ENCODE measurements around the gene CSNK1D. TPM values are rescaled to one million over a fixed set of nuclear protein-coding genes. Genes with fewer than 3 reads are reported as not detected.

The CSNK1D gene
- total and polyA plus RNA-seq, 8 donors: 47.1 to 107 (median 66.0) TPM

DNA sequence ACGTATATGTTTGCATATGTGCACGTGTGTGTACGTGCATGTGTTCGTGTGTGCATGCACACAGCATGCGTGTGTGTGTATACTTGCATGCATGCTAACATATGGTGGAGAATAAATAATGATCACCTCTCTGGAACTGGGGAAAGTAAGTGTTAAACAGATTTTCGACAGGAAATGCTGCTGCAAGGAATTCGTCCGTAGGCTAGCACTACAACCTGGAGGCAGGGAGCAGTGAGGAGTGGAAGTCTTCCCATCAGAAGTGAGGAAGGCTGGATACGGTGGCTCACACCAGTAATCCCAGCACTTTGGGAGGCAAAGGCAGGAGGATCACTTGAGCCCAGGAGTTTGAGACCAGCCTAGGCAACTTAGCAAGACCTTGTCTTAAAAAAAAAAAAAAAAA, 4.8 kb upstream of the CSNK1D start:
- peak overlapping the region in 2 of 4 donors; percentile 39 to 46 for H3K27ac ChIP-seq
- H3K27me3 ChIP-seq: no peaks in the 10 kb centered on the region
- FAIRE-seq (no peak), ATAC-seq (no peak), DNase-seq (peak in 1 of 6 donors; percentile 3)
- H3K36me3 ChIP-seq: no peaks in the 10 kb centered on the region
- H3K4me3 ChIP-seq: no peak overlapping the region
- peaks cover 12 to 35% (median 15%) of the 10 kb centered on the region in 3 donors for H3K4me1 ChIP-seq
- TF ChIP-seq, protein P1, sequence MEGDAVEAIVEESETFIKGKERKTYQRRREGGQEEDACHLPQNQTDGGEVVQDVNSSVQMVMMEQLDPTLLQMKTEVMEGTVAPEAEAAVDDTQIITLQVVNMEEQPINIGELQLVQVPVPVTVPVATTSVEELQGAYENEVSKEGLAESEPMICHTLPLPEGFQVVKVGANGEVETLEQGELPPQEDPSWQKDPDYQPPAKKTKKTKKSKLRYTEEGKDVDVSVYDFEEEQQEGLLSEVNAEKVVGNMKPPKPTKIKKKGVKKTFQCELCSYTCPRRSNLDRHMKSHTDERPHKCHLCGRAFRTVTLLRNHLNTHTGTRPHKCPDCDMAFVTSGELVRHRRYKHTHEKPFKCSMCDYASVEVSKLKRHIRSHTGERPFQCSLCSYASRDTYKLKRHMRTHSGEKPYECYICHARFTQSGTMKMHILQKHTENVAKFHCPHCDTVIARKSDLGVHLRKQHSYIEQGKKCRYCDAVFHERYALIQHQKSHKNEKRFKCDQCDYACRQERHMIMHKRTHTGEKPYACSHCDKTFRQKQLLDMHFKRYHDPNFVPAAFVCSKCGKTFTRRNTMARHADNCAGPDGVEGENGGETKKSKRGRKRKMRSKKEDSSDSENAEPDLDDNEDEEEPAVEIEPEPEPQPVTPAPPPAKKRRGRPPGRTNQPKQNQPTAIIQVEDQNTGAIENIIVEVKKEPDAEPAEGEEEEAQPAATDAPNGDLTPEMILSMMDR (IDR thresholded peaks at IDR 0.05): no peak
- 72 to 74% methylated on average over 9 of the region's 9 CpGs for WGBS, 2 donors
- intact Hi-C loops (cut with DNase I): no loop called here
- no peaks in the 10 kb centered on the region for H3K9me3 ChIP-seq

DNA sequence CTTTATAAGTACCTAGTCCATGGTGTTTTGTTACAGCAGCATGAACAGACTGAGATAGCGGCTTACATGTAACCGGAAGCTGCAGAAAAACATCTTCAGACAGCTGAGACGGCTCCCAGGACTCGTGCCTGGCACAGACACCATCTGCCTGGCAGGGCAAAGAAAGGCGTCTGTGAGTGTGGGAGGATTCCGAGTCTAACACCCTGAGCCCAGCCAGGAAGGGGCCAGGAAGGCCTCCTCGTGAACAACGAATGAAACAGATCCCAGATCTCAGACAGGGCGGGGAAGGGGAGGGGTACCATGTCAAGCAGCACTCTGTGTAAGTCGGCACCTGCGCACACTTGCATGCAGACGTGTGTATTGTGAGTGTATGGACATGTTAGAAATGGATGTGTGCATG, 4.4 kb upstream of the CSNK1D start:
- no peaks in the 10 kb centered on the region for H3K36me3 ChIP-seq
- ATAC-seq (no peak), FAIRE-seq (no peak), DNase-seq (peak in 1 of 6 donors; percentile 24)
- H3K4me1 ChIP-seq: peaks cover 12 to 35% (median 15%) of the 10 kb centered on the region in 3 donors
- intact Hi-C loops (cut with DNase I): no loop called here
- no peaks in the 10 kb centered on the region for H3K27me3 ChIP-seq
- no peak overlapping the region for H3K4me3 ChIP-seq
- H3K9me3 ChIP-seq: no peaks in the 10 kb centered on the region
- H3K27ac ChIP-seq: no peak overlapping the region
- 59 to 67% methylated on average over 12 of the region's 12 CpGs for WGBS, 2 donors
- TF ChIP-seq, protein P1 (IDR thresholded peaks at IDR 0.05): no peak

DNA sequence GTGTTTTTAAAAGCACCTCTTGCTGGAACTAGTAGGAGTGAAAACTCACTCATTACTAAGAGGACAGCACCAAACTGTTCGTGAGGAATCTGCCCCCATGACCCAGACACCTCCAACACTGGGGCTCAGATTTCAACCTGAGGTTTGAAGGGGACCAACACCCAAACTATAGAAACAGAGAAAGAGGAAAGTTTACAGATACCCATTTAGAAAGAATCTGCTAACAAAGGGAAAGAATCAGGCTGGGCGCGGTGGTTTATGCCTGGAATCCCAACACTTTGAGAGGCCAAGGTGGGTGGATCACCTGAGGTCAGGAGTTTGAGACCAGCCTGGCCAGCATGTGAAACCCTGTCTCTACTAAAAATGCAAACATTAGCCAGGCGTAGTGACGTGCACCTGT, 3.4 kb upstream of the CSNK1D start:
- DNase-seq (no peak), ATAC-seq (no peak), FAIRE-seq (no peak)
- no peak overlapping the region for H3K27ac ChIP-seq
- no peaks in the 10 kb centered on the region for H3K27me3 ChIP-seq
- H3K36me3 ChIP-seq: no peaks in the 10 kb centered on the region
- no peaks in the 10 kb centered on the region for H3K9me3 ChIP-seq
- no peak overlapping the region for H3K4me3 ChIP-seq
- 84 to 89% methylated on average over 5 of the region's 5 CpGs for WGBS, 2 donors
- TF ChIP-seq, protein P1 (IDR thresholded peaks at IDR 0.05): no peak
- H3K4me1 ChIP-seq: peaks cover 10 to 31% (median 12%) of the 10 kb centered on the region in 3 donors
- intact Hi-C loops (cut with DNase I): no loop called here

DNA sequence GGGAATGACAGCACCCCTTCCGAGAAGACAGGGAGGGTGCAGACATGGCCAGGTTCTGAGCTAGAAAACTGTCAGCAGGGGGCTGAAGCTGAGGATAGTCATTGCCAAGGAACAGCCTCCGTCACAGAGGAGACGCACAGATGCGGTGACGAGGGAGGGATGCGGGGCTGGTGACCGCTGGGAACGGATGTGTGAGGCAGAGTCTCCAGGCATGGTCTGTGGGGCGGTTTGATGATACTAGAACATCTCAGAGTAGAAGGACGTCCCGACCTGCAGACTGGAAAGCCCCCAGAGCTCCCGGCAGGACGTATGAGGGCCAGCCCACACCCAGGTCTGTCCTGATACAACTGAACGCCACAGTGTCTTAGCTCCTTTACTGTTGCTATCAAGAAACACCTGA, 1.8 kb upstream of the CSNK1D start:
- H3K4me3 ChIP-seq: no peak overlapping the region
- H3K4me1 ChIP-seq: peaks cover 15 to 39% (median 17%) of the 10 kb centered on the region in 3 donors
- H3K27me3 ChIP-seq: no peaks in the 10 kb centered on the region
- ATAC-seq (no peak), DNase-seq (peak in 2 of 6 donors; percentile 16 to 51), FAIRE-seq (no peak)
- TF ChIP-seq, protein P1 (IDR thresholded peaks at IDR 0.05): no peak
- WGBS, 2 donors: 94% methylated on average over 14 of the region's 14 CpGs
- H3K9me3 ChIP-seq: no peaks in the 10 kb centered on the region
- no peak overlapping the region for H3K27ac ChIP-seq
- no peaks in the 10 kb centered on the region for H3K36me3 ChIP-seq
- intact Hi-C loops (cut with DNase I): no loop called here

DNA sequence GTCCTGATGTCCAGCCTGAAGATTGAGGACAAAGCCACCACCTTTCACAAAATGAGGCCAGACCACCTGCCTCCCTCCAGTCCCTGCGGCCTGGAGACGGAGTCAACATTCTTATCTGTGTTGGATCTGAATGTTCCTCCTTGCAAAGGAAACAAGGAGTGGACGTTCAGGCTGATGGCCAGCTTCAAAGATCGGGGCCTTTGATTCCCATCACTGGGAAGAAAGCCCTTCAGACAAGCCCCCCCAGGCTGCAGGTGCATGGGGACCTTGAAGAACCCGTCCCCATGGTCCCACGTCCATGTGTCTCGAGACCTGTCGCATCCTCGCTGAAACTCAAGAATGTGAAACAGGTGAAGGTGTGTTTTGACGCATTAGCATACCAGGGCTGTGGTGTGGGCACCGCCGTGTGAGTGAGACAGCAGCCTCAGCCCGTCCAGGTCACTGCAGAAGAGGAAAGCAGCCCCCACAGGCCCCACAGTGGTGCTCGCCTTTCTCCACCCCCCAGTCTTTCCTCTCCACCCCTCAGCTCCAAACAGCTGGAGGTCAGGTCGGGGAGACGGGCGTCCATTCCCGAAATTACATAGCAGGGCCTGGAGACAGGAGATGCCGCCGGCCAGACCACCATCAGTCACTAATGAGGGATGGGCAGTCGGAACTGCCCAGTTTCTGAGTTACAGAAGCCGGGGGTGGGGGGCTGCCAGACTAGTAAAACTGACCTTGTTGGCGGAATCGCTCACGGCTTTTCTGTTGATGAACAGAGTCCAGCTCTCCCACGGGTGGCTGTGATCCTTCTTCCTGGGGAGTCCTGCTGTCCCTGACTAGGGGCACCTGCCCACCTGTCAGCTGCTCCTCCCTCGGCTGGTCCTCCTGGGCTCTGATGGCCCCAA, 877 bp upstream of the CSNK1D start:
- H3K9me3 ChIP-seq: no peaks in the 10 kb centered on the region
- H3K4me3 ChIP-seq: peak overlapping the region; percentile 76 to 97 (median 90)
- H3K36me3 ChIP-seq: no peaks in the 10 kb centered on the region
- H3K27me3 ChIP-seq: no peaks in the 10 kb centered on the region
- TF ChIP-seq, protein P1 (IDR thresholded peaks at IDR 0.05): no peak
- no peak for FAIRE-seq
- no peak for ATAC-seq
- peak overlapping the region; percentile 97 to 99 (median 98) for H3K27ac ChIP-seq
- 51 to 52% methylated on average over 27 of the region's 27 CpGs for WGBS, 2 donors
- peaks cover 19 to 47% (median 24%) of the 10 kb centered on the region in 3 donors for H3K4me1 ChIP-seq
- DNase-seq: peak in 2 of 6 donors; percentile 19 to 59
- intact Hi-C loops (cut with DNase I): no loop called here

Measured in pancreas (tissue), 10 donors.